Neuronal stem cell (in vitro differentiated cells): ENCODE measurements around the gene NFKBIE.

Source experiments
- DNase-seq: peaks from one replicate; pipeline ENCODE4 v3.0.0-alpha.2; 2013; ENCODE audit warnings: low spot score
- H2AFZ ChIP-seq: one replicate; pipeline ENCODE4 v1.6.1; 2013; ENCODE audit warnings: mild to moderate bottlenecking, low read length, inconsistent platforms
- H2AK5ac ChIP-seq: 2 replicates; pipeline ENCODE4 v1.6.1; 2013; ENCODE audit warnings: low read depth, mild to moderate bottlenecking, inconsistent platforms, low read length, moderate library complexity, mixed read lengths
- H2BK120ac ChIP-seq: 2 replicates; pipeline ENCODE4 v1.6.1; 2013; ENCODE audit warnings: low read depth, mild to moderate bottlenecking, inconsistent platforms, low read length, moderate library complexity, mixed read lengths
- H2BK12ac ChIP-seq: one replicate; pipeline ENCODE4 v1.6.1; 2013; ENCODE audit warnings: low read length, inconsistent platforms
- H2BK15ac ChIP-seq: 2 replicates; pipeline ENCODE4 v1.6.1; 2013; ENCODE audit warnings: mild to moderate bottlenecking, low read length, inconsistent platforms, mixed read lengths
- H2BK5ac ChIP-seq: one replicate; pipeline ENCODE4 v1.6.1; 2013; ENCODE audit warnings: inconsistent platforms, mild to moderate bottlenecking, low read length, moderate library complexity
- H3K14ac ChIP-seq: one replicate; pipeline ENCODE4 v1.6.1; 2013; ENCODE audit warnings: low read length, inconsistent platforms
- H3K18ac ChIP-seq: 2 replicates; pipeline ENCODE4 v1.6.1; 2013; ENCODE audit warnings: low read length, inconsistent platforms
- H3K23ac ChIP-seq: 2 replicates; pipeline ENCODE4 v1.6.1; 2013; ENCODE audit warnings: low read depth, mild to moderate bottlenecking, mixed read lengths, low read length, inconsistent platforms; ENCODE audit not compliant: poor library complexity
- H3K27ac ChIP-seq: replicated peaks from 3 replicates; pipeline ENCODE4 v1.5.1; 2013; ENCODE audit warnings: low read length, inconsistent platforms
- H3K27me3 ChIP-seq, 3 experiments: 2 replicates each; pipeline ENCODE4 v1.6.1; 2013; ENCODE audit warnings: low read length in 3 of 3, mild to moderate bottlenecking in 2 of 3, inconsistent platforms in 1 of 3, low read depth in 1 of 3, mixed read lengths in 1 of 3, moderate library complexity in 1 of 3; ENCODE audit not compliant: control insufficient read depth in 3 of 3, insufficient read depth in 3 of 3
- H3K36me3 ChIP-seq, 2 donors: replicated peaks in 1 of 2; 2 replicates each; pipeline ENCODE4 v1.6.1; 2013; ENCODE audit warnings: low read length in 2 of 2; ENCODE audit not compliant: control insufficient read depth in 2 of 2, insufficient read depth in 2 of 2
- H3K4ac ChIP-seq: 2 replicates; pipeline ENCODE4 v1.6.1; 2013; ENCODE audit warnings: inconsistent platforms, mild to moderate bottlenecking, low read length, moderate library complexity
- H3K4me1 ChIP-seq, 2 donors: 1 replicate in 1 of 2; 2 replicates in 1 of 2; pipeline ENCODE4 v1.6.1; 2013; ENCODE audit warnings: low read length in 2 of 2, low read depth in 1 of 2; ENCODE audit not compliant: control insufficient read depth in 2 of 2, insufficient read depth in 1 of 2
- H3K4me2 ChIP-seq: one replicate; pipeline ENCODE4 v1.6.1; 2013; ENCODE audit warnings: mild to moderate bottlenecking, low read length, inconsistent platforms; ENCODE audit not compliant: insufficient read depth, poor library complexity, severe bottlenecking
- H3K4me3 ChIP-seq, 2 donors: 2 replicates each; pipeline ENCODE4 v1.5.1; 2013; ENCODE audit warnings: low read length in 2 of 2, mild to moderate bottlenecking in 2 of 2, inconsistent platforms in 1 of 2, moderate library complexity in 1 of 2
- H3K79me1 ChIP-seq: one replicate; pipeline ENCODE4 v1.6.1; 2013; ENCODE audit warnings: low read depth, mild to moderate bottlenecking, inconsistent platforms, low read length, moderate library complexity
- H3K9ac ChIP-seq: one replicate; pipeline ENCODE4 v1.6.1; 2013; ENCODE audit warnings: mild to moderate bottlenecking, low read depth, low read length, inconsistent platforms; ENCODE audit not compliant: poor library complexity
- H3K9me3 ChIP-seq, 2 donors: replicated peaks in 1 of 2; 2 replicates each; pipeline versions ENCODE3 to v1.6.1; 2013; ENCODE audit warnings: low read length in 2 of 2, mild to moderate bottlenecking in 2 of 2, inconsistent platforms in 1 of 2, low read depth in 1 of 2, mixed read lengths in 1 of 2, moderate library complexity in 1 of 2; ENCODE audit not compliant: control insufficient read depth in 2 of 2, insufficient read depth in 1 of 2
- H4K8ac ChIP-seq: one replicate; pipeline ENCODE4 v1.6.1; 2013; ENCODE audit warnings: low read depth, mild to moderate bottlenecking, inconsistent platforms, low read length, moderate library complexity
- H4K91ac ChIP-seq: one replicate; pipeline ENCODE4 v1.6.1; 2013; ENCODE audit warnings: low read length, low read depth, mild to moderate bottlenecking, inconsistent platforms; ENCODE audit not compliant: poor library complexity
- WGBS, 2 donors: extraction: QIAGEN DNeasy Blood & Tissue Kit; methylation state at CpG; one replicate each; pipeline ENCODE4 v1.1.7; 2013; ENCODE audit warnings: missing lambda C conversion rate in 2 of 2, mixed read lengths in 1 of 2; ENCODE audit not compliant: insufficient read length in 2 of 2, insufficient replicate concordance in 1 of 2; ENCODE audit errors: extremely low coverage in 2 of 2; 5-methylcytosine and 5-hydroxymethylcytosine counted together

NFKBIE gene

GRCh38 chr6:44311767-44312166 is 46.4 kb upstream of the NFKBIE start:
- no peak overlapping the region for H2BK5ac ChIP-seq
- DNase-seq: no peak
- peaks cover 41 to 53% of the 10 kb centered on the region in 2 donors for H3K36me3 ChIP-seq
- peak overlapping the region; percentile 7 to 54 for H3K4me3 ChIP-seq
- peaks cover 2% of the 10 kb centered on the region for H3K79me1 ChIP-seq
- H4K91ac ChIP-seq: no peak overlapping the region
- no peak overlapping the region for H2AK5ac ChIP-seq
- no peak overlapping the region for H2BK120ac ChIP-seq
- no peak overlapping the region for H3K23ac ChIP-seq
- H2AFZ ChIP-seq: no peak overlapping the region
- H3K27ac ChIP-seq: no peak overlapping the region
- no peak overlapping the region for H3K9ac ChIP-seq
- no peak overlapping the region for H3K14ac ChIP-seq
- H2BK12ac ChIP-seq: no peak overlapping the region
- no peak overlapping the region for H2BK15ac ChIP-seq
- WGBS, 2 donors: no CpG with 5 or more reads among the region's 3 CpGs
- peaks cover 0 to 11% (median 0%) of the 10 kb centered on the region in 3 experiments for H3K27me3 ChIP-seq
- H3K18ac ChIP-seq: no peak overlapping the region
- H3K4me2 ChIP-seq: no peak overlapping the region
- H3K4me1 ChIP-seq: peaks cover 4 to 5% of the 10 kb centered on the region in 2 donors
- no peaks in the 10 kb centered on the region for H3K9me3 ChIP-seq
- no peak overlapping the region for H3K4ac ChIP-seq
- H4K8ac ChIP-seq: no peak overlapping the region

GRCh38 chr6:44311304-44311703 is 46.0 kb upstream of the NFKBIE start:
- no peak overlapping the region for H2AK5ac ChIP-seq
- H2AFZ ChIP-seq: no peak overlapping the region
- H3K27ac ChIP-seq: no peak overlapping the region
- H3K18ac ChIP-seq: no peak overlapping the region
- no peak overlapping the region for H2BK120ac ChIP-seq
- H3K23ac ChIP-seq: no peak overlapping the region
- no peak overlapping the region for H4K8ac ChIP-seq
- peak overlapping the region in 1 of 2 donors; percentile 1 for H3K4me3 ChIP-seq
- no peak overlapping the region for H3K4ac ChIP-seq
- H3K36me3 ChIP-seq: peaks cover 44 to 57% of the 10 kb centered on the region in 2 donors
- H3K4me2 ChIP-seq: no peak overlapping the region
- peaks cover 2% of the 10 kb centered on the region for H3K79me1 ChIP-seq
- H3K27me3 ChIP-seq: peaks cover 0 to 8% (median 0%) of the 10 kb centered on the region in 3 experiments
- H2BK12ac ChIP-seq: no peak overlapping the region
- no peak overlapping the region for H3K9ac ChIP-seq
- no CpG with 5 or more reads among the region's 2 CpGs for WGBS, 2 donors
- no peaks in the 10 kb centered on the region for H3K9me3 ChIP-seq
- no peak overlapping the region for H2BK5ac ChIP-seq
- H3K14ac ChIP-seq: no peak overlapping the region
- no peak overlapping the region for H2BK15ac ChIP-seq
- H4K91ac ChIP-seq: no peak overlapping the region
- H3K4me1 ChIP-seq: peaks cover 4 to 5% of the 10 kb centered on the region in 2 donors
- no peak for DNase-seq

- H3K9me3 ChIP-seq: no peaks in the 10 kb centered on the region
- no peak overlapping the region for H3K23ac ChIP-seq
- DNase-seq: no peak
- no peak overlapping the region for H3K4me2 ChIP-seq
- H3K14ac ChIP-seq: no peak overlapping the region
- no peak overlapping the region for H2BK12ac ChIP-seq
- no peaks in the 10 kb centered on the region for H3K27me3 ChIP-seq
- H2BK5ac ChIP-seq: no peak overlapping the region
- no peak overlapping the region for H2AFZ ChIP-seq
- H4K91ac ChIP-seq: no peak overlapping the region
- no peak overlapping the region for H3K4ac ChIP-seq
- no peak overlapping the region for H4K8ac ChIP-seq
- peaks cover 53 to 68% of the 10 kb centered on the region in 2 donors for H3K36me3 ChIP-seq
- no CpG with 5 or more reads among the region's 3 CpGs for WGBS, 2 donors
- H3K18ac ChIP-seq: no peak overlapping the region
- H2BK120ac ChIP-seq: no peak overlapping the region
- no peak overlapping the region for H2AK5ac ChIP-seq
- H3K27ac ChIP-seq: no peak overlapping the region
- peaks cover 4 to 5% of the 10 kb centered on the region in 2 donors for H3K4me1 ChIP-seq
- H3K79me1 ChIP-seq: peaks cover 2% of the 10 kb centered on the region
- no peak overlapping the region for H3K9ac ChIP-seq
- no peak overlapping the region for H3K4me3 ChIP-seq
- H2BK15ac ChIP-seq: no peak overlapping the region
Measured at GRCh38 chr6:44310241-44310640, 44.9 kb upstream of the NFKBIE start.

GRCh38 chr6:44309631-44310030 is 44.3 kb upstream of the NFKBIE start:
- Histone ChIP-seq H3K18ac (no peak overlapping the region), H3K4me2 (no peak overlapping the region), H3K27me3 (no peaks in the 10 kb centered on the region), H2BK12ac (no peak overlapping the region), H3K79me1 (peaks cover 2% of the 10 kb centered on the region), H4K8ac (no peak overlapping the region), H3K4ac (no peak overlapping the region), H3K27ac (no peak overlapping the region), H3K23ac (no peak overlapping the region), H3K4me1 (peaks cover 4 to 8% of the 10 kb centered on the region in 2 donors), H4K91ac (no peak overlapping the region), H3K14ac (no peak overlapping the region), H3K36me3 (peaks cover 57 to 74% of the 10 kb centered on the region in 2 donors), H2BK5ac (no peak overlapping the region), H2AK5ac (no peak overlapping the region), H3K9ac (no peak overlapping the region), H2BK15ac (no peak overlapping the region), H3K4me3 (no peak overlapping the region), H3K9me3 (no peaks in the 10 kb centered on the region), H2AFZ (no peak overlapping the region), H2BK120ac (no peak overlapping the region)
- DNase-seq: no peak
